Measurements from ENCODE around the gene DLL4.

Gene DLL4

DNA sequence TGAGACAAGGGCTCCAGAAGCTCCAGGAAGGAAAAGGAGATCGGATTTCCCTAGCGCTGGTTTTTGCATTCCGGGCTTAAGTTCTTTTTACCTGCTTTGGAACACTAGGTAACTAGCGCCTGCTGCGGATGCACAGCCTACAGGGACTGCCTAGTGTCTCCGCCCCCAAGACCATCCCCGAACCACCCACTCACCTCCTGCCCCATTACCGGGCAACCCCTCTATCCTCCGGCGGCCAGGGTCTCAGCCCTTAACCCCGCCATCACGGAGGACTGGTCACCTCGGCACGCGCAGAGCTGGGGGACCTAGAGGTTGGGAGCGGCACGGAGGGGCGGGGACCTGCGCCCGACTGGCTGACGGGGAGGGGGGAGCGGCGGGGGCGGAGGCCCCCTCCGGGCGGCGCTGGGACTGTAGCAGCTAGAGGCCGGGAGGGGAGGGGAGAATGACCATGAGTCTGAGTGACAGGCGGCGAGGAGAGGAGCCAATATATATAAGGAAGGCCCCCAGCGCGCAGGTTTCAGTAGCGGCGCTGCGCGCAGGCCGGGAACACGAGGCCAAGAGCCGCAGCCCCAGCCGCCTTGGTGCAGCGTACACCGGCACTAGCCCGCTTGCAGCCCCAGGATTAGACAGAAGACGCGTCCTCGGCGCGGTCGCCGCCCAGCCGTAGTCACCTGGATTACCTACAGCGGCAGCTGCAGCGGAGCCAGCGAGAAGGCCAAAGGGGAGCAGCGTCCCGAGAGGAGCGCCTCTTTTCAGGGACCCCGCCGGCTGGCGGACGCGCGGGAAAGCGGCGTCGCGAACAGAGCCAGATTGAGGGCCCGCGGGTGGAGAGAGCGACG, at the start of gene DLL4:
Gene DLL4, plus strand, starts transcription at position 520 of the 839 bp plus-strand sequence. CDS start 329 bp downstream, outside the sequence.
- no peak for DNase-seq

DNA sequence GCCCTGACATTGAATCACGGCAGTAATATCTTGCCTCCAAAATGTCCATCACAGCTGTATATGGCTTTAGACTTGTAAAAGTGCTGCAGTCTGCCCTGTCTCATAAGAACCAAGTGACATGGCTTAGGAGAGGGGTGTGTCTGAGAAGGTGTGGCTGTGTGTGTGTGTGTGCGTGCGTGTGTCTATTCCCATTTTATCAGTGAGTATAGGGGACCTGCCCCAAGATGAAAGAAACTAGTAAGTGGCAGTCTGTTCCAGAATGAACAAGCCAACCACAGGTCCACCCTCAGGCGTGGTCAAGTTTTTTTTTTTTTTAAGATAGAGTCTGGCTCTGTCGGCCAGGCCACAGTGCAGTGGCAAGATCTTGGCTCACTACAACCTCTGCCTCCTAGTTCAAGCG, 49.5 kb upstream of the DLL4 start:
- no peak for DNase-seq

DNA sequence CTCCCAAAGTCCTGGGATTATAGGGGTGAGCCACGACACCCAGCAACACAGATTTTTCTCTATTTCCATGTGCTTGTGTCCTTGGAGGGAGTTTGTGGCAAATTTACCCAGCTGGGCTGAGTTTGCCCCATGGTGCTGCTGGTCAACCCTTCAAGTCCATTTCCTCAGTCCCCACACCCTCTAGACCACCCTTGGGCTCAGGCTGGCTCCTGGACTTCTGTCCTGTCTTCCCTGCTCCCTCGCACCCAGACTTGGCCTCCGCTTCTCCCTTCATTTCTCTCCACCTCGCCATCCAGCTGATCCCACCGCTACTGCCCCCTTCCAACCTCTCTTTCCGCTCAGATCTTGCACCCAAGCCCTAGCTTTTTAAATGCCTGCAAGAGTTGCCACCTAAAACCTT, 47.8 kb upstream of the DLL4 start:
- DNase-seq, result no peak

DNA sequence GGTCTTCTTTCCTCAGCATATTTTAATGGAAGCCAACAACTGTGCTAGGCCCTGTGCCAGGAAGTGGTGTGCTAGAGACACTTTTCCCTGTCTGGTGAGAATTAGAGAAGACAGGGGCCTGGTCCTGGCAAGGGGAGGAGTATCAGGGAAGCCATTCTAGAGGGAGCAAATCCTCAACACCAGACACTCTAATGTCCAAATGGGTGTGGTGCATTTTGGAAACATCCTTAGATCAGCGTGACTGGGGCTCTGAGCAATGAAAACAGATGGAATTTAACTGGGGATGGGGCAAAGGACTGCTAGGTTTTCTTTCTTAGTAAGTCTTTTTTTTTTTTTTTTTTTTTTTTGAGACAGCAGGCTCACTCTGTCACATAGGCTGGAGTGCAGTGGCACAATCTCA, 42.6 kb upstream of the DLL4 start:
- DNase-seq, result no peak

DNA sequence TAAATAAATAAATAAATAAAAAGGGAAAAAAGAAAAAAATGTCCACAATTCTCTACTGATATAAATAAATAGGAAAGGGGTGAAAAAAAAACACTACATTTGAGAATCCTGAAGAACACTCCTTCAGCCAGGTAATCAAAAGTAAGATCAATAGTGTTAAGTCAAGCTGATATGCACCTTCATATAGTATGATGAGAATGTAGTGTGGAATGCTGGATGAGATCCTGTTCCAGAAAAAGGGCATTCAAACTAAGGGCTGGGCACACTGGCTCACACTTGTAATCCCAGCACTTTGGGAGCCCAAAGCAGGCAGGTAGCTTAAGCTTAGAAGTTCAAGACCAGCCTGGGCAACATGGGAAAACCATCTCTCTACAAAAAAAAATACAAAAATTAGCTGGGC, 40.0 kb upstream of the DLL4 start:
- DNase-seq, result no peak

DNA sequence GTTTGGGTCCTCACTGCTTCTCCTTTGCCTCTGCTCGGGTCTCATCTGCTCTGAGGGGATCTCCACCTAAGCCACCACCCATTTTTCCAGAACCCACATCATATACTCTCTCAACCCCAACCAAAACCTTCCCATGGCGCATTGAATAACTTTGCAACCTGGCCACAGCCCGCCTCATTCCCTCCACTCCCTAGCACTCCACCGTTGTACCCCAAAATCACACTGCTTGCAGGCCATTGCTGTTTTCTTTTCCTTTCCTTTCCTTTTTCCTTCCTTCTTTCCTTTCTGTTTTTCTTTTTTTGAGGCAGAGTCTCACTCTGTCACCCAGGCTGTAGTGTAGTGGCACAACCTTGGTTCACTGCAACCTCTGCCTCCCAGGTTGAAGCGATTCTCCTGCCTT, 38.0 kb upstream of the DLL4 start:
- no peak for DNase-seq

DNA sequence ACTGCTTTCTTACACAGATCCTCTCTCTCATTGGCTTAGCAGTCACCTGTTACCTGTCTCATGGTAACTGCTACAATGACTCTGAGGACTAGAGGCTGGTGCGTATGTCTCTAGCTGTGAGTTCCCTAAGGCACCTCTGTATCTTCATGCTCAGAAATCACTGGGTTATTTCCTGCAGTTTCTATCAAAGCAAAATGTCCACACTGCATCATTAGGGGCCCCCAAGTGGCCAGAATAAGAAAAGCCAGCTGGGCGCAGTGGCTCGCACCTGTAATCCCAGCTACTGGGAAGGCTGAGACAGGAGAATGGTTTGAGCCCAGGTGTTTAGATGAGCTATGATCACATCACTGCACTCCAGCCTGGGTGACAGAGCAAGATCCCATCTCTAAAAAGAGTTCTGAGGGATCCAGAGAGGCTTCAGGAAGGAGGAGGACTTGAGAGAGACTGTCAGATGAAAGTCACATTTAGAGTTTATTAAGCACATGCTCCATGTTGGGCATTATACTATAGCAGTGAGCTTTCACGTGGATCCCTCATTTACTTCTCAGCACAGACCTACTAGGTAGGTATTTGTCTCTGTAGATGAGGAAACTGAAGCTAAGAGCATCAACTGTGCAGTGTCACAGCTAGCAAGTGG, 37.2 kb upstream of the DLL4 start:
- no peak for DNase-seq

DNA sequence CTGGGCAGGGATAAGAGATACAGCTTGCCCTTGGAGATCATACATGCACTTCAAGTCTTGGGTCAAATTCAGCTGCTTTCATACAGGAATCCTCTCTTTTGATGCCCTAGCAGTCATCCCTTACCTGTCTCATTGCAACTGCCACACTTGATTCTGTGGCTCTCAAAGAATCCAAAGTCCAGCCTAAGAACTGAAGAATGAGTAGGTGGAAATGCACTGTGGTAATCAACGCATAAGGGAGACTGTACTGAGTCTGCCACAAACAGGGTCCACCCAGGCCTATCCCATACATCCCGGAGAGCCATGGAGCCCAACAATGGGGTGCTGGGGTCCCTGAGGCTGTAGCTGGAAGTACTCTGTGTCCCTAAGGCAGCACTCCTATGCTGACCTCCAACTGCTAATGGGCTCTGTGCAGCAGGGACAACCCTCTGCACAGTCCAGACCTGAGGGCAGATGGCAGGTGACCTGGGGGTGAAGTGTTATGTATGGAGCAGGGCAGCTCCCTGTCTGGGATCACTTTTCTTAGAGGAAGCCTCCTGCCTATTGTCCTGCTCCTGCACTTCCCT, 36.6 kb upstream of the DLL4 start:
- no peak for DNase-seq

DNA sequence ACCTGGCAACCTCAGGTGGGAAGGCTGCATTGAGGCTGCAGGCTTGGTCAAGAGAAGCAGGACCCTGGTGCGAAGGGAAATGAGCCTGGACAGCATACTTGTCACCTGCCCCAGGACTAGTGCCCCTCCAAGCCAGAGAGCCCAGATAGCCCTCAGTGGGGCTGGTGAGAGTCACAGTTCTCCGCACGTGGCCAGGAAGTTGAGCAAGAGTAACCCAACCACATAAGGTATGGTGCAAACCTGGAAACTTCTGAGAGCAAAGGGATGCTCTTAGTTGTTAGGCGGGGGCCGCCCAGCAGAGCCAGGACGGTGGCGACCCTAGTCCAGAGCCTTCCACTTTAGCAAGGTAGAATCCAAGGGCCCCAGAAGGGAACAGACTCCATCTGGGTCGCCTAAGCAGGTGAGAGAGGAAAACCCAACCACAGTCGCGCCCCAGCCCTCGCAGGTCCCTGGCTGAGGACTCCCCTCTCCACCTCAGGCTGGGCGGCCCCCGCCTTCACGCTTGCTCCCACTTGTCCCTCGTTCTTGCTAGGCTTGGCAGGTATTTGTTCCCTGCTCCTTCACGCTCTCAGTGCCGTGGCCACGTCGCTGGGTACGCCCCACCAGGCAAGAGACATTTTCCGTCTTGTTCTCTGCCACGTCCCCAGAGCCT, 36.0 kb upstream of the DLL4 start:
- no peak for DNase-seq

DNA sequence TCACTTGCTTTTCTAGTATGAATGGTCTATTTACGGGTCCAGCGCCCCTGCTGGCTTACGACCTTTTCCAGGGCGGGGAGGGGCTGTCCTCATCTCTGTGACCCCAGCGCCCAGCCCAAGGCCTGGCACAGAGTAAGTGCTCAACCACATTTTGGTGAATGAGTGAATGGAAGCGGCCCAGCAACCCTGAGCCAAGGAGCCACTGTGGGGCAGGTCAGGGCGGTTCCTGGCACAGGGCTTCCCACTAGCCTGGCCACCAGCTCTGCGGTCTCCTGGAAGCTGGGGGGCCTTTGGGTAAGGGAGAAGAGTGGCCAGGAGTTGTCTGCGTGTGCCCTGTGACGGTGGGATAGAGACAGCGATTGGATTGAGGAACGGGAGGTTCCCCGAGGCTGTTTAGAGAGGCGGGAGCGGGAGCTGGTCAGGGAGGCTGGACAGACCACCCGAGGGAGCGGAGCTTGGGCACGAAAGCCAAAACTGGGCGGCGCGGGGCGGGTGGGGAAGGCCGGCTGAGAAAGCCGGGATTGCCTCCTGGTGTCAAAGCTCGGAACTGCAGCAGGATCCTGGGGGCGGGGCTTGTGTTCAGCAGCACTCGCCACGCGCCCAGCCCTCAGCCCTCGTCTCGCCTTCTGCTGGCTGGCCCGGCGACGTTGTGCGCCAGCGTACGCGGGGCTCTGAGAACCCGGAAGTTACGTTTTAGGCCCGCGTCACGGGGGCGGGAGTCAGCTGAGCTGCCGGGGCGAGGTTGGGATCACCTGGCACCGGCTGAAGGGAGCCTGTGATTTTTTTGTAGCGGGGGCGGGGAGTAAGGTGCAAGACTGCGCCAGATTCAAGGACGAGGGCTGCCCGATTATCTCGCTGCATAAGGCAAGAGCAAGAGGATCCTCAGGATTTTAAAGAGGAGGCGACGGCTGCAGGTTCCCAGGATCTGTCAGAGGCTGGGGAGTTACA, 35.1 kb upstream of the DLL4 start, which contains the start of gene VPS18:
Gene VPS18, plus strand, starts transcription at position 718 of the 948 bp plus-strand sequence. CDS start 319 bp downstream, outside the sequence.
- DNase-seq, result peak; percentile 62

DNA sequence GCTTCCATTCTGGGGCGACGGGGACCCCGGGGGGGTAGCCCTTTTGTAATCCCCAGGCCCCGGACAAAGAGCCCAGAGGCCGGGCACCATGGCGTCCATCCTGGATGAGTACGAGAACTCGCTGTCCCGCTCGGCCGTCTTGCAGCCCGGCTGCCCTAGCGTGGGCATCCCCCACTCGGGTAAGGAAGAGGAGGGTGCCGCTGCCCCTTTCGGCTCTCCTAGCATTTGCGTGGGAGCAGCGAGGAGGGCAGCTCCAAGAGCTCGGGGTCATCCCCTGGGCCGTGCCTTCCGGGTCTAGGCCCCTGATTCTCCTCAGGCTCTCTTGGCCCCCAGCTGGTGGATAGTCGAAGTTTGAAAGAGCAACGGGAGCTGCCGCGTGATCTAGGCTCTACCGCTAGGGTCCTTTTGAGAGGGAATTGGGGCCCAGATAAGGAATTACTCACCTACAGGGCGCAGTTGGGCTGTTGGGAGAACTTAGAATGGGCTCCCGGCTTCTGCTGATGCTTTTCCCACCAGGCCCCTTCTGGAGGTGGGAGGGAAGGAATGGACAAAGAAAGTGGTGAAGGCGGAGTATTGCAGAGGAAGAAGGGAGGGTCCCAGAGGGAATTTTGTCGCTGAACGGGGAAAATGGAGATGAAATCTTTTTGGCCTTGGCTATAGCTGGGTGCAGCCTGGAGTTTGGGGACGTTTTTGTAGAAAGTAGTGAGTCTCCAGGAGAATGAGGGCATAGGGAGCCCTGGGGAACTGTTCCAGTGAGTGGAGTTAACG, 34.3 kb upstream of the DLL4 start:
- peak; percentile 13 for DNase-seq

DNA sequence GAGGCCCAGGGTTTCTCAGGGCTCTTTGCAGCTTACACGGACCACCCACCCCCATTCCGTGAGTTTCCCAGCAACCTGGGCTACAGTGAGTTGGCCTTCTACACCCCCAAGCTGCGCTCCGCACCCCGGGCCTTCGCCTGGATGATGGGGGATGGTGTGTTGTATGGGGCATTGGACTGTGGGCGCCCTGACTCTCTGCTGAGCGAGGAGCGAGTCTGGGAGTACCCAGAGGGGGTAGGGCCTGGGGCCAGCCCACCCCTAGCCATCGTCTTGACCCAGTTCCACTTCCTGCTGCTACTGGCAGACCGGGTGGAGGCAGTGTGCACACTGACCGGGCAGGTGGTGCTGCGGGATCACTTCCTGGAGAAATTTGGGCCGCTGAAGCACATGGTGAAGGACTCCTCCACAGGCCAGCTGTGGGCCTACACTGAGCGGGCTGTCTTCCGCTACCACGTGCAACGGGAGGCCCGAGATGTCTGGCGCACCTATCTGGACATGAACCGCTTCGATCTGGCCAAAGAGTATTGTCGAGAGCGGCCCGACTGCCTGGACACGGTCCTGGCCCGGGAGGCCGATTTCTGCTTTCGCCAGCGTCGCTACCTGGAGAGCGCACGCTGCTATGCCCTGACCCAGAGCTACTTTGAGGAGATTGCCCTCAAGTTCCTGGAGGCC, 29.5 kb upstream of the DLL4 start:
- DNase-seq, result no peak

DNA sequence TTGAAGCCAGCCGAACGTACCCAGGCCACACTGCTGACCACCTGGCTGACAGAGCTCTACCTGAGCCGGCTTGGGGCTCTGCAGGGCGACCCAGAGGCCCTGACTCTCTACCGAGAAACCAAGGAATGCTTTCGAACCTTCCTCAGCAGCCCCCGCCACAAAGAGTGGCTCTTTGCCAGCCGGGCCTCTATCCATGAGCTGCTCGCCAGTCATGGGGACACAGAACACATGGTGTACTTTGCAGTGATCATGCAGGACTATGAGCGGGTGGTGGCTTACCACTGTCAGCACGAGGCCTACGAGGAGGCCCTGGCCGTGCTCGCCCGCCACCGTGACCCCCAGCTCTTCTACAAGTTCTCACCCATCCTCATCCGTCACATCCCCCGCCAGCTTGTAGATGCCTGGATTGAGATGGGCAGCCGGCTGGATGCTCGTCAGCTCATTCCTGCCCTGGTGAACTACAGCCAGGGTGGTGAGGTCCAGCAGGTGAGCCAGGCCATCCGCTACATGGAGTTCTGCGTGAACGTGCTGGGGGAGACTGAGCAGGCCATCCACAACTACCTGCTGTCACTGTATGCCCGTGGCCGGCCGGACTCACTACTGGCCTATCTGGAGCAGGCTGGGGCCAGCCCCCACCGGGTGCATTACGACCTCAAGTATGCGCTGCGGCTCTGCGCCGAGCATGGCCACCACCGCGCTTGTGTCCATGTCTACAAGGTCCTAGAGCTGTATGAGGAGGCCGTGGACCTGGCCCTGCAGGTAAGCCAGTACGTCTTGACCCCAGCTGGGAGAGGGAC, 28.7 kb upstream of the DLL4 start:
- DNase-seq, result no peak

DNA sequence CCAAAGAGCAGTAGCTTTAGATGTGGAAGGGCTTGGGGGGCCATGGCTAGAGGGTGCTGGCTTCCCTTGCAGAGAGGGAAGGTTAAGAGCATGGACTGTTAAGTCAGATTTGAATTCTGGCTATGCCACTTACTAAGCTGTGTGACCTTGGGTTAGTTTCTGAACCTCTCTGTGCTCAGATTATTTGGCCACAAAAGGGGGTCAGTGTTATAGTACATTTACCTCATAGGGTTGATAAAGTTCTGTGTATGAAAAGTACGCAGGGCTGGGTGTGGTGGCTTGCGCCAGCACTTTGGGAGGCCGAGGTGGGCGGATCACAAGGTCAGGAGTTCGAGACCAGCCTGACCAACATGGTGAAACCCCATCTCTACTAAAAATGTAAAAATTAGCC, 28.1 kb upstream of the DLL4 start:
- DNase-seq, result no peak

DNA sequence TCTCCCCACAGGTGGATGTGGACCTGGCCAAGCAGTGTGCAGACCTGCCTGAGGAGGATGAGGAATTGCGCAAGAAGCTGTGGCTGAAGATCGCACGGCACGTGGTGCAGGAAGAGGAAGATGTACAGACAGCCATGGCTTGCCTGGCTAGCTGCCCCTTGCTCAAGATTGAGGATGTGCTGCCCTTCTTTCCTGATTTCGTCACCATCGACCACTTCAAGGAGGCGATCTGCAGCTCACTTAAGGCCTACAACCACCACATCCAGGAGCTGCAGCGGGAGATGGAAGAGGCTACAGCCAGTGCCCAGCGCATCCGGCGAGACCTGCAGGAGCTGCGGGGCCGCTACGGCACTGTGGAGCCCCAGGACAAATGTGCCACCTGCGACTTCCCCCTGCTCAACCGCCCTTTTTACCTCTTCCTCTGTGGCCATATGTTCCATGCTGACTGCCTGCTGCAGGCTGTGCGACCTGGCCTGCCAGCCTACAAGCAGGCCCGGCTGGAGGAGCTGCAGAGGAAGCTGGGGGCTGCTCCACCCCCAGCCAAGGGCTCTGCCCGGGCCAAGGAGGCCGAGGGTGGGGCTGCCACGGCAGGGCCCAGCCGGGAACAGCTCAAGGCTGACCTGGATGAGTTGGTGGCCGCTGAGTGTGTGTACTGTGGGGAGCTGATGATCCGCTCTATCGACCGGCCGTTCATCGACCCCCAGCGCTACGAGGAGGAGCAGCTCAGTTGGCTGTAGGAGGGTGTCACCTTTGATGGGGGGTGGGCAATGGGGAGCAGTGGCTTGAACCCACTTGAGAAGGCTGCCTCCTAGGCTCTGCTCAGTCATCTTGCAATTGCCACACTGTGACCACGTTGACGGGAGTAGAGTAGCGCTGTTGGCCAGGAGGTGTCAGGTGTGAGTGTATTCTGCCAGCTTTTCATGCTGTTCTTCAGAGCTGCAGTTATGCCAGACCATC, 26.3 kb upstream of the DLL4 start:
- DNase-seq, result peak; percentile 94

DNA sequence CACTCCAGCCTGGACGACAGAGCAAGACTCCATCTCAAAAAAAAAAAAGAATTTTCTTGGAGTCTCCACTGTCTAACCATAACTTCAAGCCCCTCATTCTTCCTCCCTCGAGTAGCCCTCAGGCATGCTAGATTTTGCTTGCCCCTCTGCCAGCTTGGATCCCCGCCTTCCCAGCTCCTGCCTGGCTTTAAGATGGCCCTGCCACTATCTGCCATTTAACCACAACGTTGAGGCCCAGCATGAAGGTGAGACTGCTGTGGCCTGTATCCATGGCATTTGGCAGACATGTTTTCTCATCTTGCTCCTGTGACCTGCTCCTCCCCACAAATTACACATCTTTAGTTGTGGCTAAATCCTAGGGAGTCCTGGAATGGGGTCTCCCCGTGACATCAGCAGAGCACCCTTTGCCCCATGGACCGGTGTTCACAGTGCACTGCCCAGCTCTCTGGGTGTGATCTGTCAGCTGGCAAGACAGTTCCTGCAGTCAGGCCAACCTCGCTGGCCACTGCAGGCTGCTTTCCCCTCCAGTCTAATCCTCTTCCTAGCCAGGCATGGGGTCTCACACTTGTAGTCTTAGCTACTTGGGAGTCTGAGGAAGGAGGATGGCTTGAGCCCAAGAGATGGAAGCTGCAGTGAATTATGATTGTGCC, 24.5 kb upstream of the DLL4 start:
- no peak for DNase-seq

DNA sequence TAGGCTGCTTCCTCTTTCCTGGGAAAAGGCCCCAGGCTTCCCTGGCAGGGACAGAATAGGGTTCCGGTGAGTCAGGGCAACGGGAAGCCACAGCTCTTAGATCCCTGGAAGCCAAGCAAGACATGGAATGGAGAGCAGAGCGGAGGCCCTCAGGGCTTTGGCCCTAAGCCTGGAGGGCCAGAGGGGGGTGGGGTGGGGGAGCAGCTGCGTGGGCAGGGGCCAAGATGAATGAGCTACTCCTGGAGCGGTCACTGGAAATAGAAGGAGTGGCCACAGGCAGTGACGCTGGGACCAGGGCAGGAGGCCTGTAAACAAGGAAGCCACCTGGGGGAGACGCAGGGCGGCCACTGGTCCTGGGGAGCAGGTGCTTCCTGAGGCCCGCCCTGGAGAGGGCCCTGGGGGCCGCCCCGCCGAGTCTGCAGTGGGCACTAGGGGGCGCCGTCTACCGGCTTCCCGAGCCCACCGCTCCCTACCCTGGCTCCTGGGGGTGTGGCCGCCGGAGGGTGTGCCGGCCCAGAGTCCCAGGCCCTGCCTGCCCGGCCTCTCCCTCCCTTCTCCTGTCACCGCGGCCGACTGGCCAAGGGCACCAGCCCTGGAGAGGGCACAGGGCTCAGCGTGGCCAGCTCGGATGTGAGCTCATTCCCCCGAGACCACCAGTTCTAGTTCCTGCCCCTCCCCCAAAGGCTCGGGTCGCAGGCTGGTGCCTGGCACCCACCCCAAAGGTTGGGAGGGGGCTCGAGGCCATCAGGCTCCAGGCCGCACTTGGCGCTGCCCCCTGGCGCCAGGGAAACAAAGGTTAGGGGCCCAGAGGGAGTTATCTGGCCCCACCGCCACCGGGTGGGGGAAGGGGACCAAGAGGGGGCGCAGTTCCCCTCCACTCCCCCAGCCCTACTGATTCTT, 22.8 kb upstream of the DLL4 start:
- peak; percentile 57 for DNase-seq

All from GF-D8 (cell line).